DND-41 (cell line): Measurements from ENCODE around the gene ZNF813.

Source experiments
- ATAC-seq: fragments of 200-7000 bp; cut with Tn5 transposase; 3 replicates; pipeline ENCODE4 v1.9.1; 2021; ENCODE audit warnings: low read depth; ENCODE audit not compliant: insufficient read depth
- DNase-seq: peaks from one replicate; pipeline ENCODE4 v3.0.0-alpha.2; 2020
- H2AFZ ChIP-seq: 2 replicates; pipeline ENCODE4 v1.6.0; 2012; ENCODE audit warnings: low read depth, low read length
- H3K27ac ChIP-seq: 2 replicates; pipeline ENCODE4 v1.5.1; 2012; ENCODE audit warnings: low read length, inconsistent platforms
- H3K27me3 ChIP-seq: fragments of 200-600 bp; sonication (generic); 2 replicates; pipeline ENCODE4 v1.6.0; 2012; ENCODE audit warnings: low read length, mild to moderate bottlenecking, inconsistent platforms; ENCODE audit not compliant: insufficient read depth, poor library complexity
- H3K36me3 ChIP-seq: 2 replicates; pipeline ENCODE4 v1.5.1; 2012; ENCODE audit warnings: low read length, inconsistent platforms; ENCODE audit not compliant: insufficient read depth
- H3K4me1 ChIP-seq: 2 replicates; pipeline ENCODE4 v1.5.1; 2012; ENCODE audit warnings: mild to moderate bottlenecking, low read length; ENCODE audit not compliant: insufficient read depth
- H3K4me2 ChIP-seq: 2 replicates; pipeline ENCODE4 v1.6.0; 2012; ENCODE audit warnings: mild to moderate bottlenecking, moderate library complexity, low read length, inconsistent platforms; ENCODE audit not compliant: insufficient read depth
- H3K4me3 ChIP-seq, 2 experiments: fragments of 200-600 bp in 1 of 2; shearing (Covaris generic) in 1 of 2; 2 replicates each; pipeline ENCODE4 v1.5.1; 2012 to 2016; ENCODE audit warnings: inconsistent platforms in 2 of 2, low read length in 2 of 2, mild to moderate bottlenecking in 2 of 2, low read depth in 1 of 2, moderate library complexity in 1 of 2
- H3K79me2 ChIP-seq: 2 replicates; pipeline ENCODE4 v1.6.0; 2012; ENCODE audit warnings: low read length, inconsistent platforms; ENCODE audit not compliant: insufficient read depth
- H3K9ac ChIP-seq: 2 replicates; pipeline ENCODE4 v1.6.0; 2012; ENCODE audit warnings: low read depth, mild to moderate bottlenecking, inconsistent platforms, low read length, moderate library complexity
- H3K9me3 ChIP-seq: 2 replicates; pipeline ENCODE4 v1.5.1; 2012; ENCODE audit warnings: low read length, moderate library complexity, mild to moderate bottlenecking, inconsistent platforms; ENCODE audit not compliant: insufficient read depth, severe bottlenecking
- H4K20me1 ChIP-seq: 2 replicates; pipeline ENCODE4 v1.6.0; 2012; ENCODE audit warnings: low read length; ENCODE audit not compliant: insufficient read depth
- EZH2 ChIP-seq: IDR thresholded peaks from 3 replicates; pipeline ENCODE4 v1.6.1; 2012; ENCODE audit warnings: borderline replicate concordance, low read depth, mild to moderate bottlenecking, moderate library complexity, low read length, inconsistent platforms; ENCODE audit not compliant: severe bottlenecking
- TF ChIP-seq, protein P1 (sequence below): IDR thresholded peaks from 2 replicates; pipeline ENCODE4 v1.5.1; 2012; ENCODE audit warnings: borderline replicate concordance, low read length, moderate library complexity, mild to moderate bottlenecking; ENCODE audit not compliant: poor library complexity, severe bottlenecking; ENCODE audit errors: extremely low read depth

ZNF813 gene

DNA sequence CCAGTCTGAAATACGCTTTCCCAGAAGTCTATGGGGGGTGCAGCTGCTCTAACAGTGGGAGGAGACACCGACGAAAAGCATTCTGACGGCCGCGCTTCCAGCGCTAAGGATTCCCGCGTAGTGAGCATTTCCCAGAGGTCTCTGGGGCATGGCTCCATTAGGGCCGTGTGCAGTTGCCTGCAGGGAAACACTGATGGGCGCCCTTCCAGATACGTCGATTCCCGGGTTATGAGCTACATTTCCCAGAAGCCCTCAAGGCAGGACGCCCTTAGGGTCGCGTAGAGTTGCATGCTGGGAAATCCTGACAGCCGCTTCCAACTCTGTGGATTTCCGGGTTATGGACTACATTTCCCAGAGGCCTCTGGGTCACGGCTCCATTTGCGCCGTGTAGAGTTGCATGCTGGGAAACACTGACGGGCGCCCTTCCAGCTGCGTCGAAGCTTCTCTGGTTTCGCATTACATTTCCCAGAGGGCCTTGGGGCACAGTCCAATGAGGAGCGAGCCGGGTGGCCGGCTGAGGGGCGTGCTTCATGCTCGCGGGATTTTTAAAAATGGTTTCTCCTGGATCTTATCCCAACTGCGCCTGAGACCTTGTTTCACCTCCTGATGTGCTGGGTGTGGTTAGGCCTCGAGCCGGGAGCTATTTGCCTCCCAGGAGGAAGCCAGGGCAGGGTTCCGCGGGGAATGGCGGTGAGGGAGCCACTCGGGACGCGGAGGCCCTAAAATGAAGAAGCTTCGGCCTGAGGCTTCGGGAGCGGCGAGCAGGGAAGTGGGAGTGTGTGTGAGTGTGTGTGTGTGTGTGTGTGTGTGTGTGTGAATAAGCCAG, 53.2 kb downstream of the ZNF813 start:
- Histone ChIP-seq H3K4me3 (peak overlapping the region; percentile 71 to 96), H2AFZ (peak overlapping the region; percentile 100), H3K36me3 (peaks cover 25% of the 10 kb centered on the region), H3K9ac (peak overlapping the region; percentile 70), H3K27me3 (no peaks in the 10 kb centered on the region), H3K27ac (peak overlapping the region; percentile 80), H4K20me1 (no peaks in the 10 kb centered on the region), H3K79me2 (peaks cover 26% of the 10 kb centered on the region), H3K4me2 (peak overlapping the region; percentile 91), H3K4me1 (peaks cover 32% of the 10 kb centered on the region), H3K9me3 (peaks cover 10% of the 10 kb centered on the region)
- DNase-seq (peak; percentile 96), ATAC-seq (peak; percentile 96)
- TF ChIP-seq EZH2: no peak
- TF ChIP-seq, protein P1, sequence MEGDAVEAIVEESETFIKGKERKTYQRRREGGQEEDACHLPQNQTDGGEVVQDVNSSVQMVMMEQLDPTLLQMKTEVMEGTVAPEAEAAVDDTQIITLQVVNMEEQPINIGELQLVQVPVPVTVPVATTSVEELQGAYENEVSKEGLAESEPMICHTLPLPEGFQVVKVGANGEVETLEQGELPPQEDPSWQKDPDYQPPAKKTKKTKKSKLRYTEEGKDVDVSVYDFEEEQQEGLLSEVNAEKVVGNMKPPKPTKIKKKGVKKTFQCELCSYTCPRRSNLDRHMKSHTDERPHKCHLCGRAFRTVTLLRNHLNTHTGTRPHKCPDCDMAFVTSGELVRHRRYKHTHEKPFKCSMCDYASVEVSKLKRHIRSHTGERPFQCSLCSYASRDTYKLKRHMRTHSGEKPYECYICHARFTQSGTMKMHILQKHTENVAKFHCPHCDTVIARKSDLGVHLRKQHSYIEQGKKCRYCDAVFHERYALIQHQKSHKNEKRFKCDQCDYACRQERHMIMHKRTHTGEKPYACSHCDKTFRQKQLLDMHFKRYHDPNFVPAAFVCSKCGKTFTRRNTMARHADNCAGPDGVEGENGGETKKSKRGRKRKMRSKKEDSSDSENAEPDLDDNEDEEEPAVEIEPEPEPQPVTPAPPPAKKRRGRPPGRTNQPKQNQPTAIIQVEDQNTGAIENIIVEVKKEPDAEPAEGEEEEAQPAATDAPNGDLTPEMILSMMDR: no peak

- Histone ChIP-seq H2AFZ (peak overlapping the region; percentile 100), H3K9ac (peak overlapping the region; percentile 70), H3K27ac (peak overlapping the region; percentile 80), H3K27me3 (no peaks in the 10 kb centered on the region), H3K4me2 (peak overlapping the region; percentile 91), H4K20me1 (no peaks in the 10 kb centered on the region), H3K36me3 (peaks cover 29% of the 10 kb centered on the region), H3K9me3 (peaks cover 10% of the 10 kb centered on the region), H3K79me2 (peaks cover 31% of the 10 kb centered on the region), H3K4me1 (peaks cover 32% of the 10 kb centered on the region), H3K4me3 (peak overlapping the region; percentile 71 to 96)
- no peak for DNase-seq
- ATAC-seq: no peak
- no peak for TF ChIP-seq EZH2
- TF ChIP-seq, protein P1: no peak
Observed at GRCh38 chr19:53521373-53522202, 54.1 kb downstream of the ZNF813 start.

- ATAC-seq (no peak), DNase-seq (no peak)
- Histone ChIP-seq H3K9ac (no peak overlapping the region), H3K9me3 (peaks cover 3% of the 10 kb centered on the region), H3K79me2 (peaks cover 31% of the 10 kb centered on the region), H3K4me1 (peaks cover 15% of the 10 kb centered on the region), H2AFZ (no peak overlapping the region), H3K27me3 (no peaks in the 10 kb centered on the region), H3K36me3 (peaks cover 52% of the 10 kb centered on the region), H4K20me1 (no peaks in the 10 kb centered on the region), H3K4me2 (no peak overlapping the region), H3K27ac (no peak overlapping the region), H3K4me3 (no peak overlapping the region)
- TF ChIP-seq, protein P1: no peak
- no peak for TF ChIP-seq EZH2
Observed at GRCh38 chr19:53525922-53526321, 58.4 kb downstream of the ZNF813 start.
